NCI-H774 (cell line): Measurements from ENCODE around the gene CAVIN3.
"Not testable (repeated sequence)": the region's sequence is repeated elsewhere in the genome, so short reads cannot be mapped to it uniquely, and the experiment has no call there.

Experiments used
- DNase-seq: peaks from one replicate; lab custom pipeline; 2025; lab: John Stamatoyannopoulos, UW

Gene CAVIN3

DNA sequence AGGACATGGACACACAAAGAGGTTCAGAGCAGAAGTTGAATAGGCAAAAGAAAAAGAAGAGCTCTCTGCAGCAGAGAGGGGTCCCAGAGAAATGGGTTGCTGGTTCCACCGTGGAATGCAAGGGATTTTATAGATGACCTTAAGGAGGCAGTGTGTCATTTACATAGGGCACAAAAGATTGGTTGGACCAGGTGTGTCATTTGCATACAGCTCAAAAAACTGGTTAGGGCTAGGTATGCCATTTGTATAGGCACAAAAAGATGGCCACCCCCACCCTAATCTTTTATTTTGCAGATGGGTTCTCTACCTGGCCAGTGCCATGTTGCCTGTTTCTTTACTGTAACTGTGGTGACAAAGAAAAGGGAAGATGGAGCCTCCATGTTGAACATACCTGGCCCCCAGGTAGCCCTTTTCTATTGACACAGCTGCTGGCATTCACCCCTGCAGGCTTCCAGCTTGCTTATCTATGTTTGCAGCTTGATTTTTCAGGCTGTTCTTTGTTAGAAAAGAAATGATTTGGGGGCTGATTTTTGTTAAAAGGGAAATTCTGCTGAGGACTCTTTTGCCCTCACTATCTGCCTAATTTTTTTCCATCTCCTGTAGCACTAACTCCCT, 3.1 kb upstream of the CAVIN3 start:
- DNase-seq = peak; percentile 26

DNA sequence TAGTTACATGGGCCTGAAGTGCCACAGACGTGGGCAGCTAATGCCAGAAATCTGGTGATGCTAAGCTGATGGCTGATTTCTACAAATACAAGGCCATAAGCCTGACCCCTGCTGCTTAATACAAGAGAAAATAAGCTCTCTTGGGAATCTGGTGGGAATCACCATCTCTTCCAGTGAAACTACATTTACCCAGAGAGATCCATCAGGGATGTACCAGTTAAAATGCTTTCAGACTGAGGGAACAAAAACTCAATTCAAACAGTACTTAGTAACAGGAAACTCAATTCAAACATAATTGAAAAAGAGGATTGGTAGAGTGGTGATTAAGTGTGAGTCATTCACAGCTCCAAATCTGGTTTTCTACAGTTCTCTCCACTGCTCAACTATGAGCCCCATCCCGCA, 1.7 kb upstream of the CAVIN3 start:
- DNase-seq = peak; percentile 32

DNA sequence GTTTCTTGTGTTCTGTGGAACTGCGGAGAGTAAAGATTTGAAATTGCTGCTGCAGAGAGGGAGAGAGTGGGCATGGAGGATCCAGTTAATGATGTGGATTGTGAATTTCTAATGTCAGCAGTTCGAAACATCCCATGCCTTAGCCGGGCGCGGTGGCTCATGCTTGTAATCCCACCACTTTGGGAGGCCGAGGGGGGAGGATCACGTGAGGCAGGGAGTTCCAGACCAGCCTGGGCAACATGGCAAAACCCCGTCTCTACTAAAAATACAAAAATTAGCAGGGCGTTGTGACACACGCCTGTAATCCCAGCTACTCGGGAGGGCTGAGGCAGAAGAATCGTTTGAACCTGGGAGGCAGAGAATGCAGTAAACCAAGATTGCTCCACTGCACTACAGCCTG, 1.1 kb upstream of the CAVIN3 start:
- DNase-seq = no peak

DNA sequence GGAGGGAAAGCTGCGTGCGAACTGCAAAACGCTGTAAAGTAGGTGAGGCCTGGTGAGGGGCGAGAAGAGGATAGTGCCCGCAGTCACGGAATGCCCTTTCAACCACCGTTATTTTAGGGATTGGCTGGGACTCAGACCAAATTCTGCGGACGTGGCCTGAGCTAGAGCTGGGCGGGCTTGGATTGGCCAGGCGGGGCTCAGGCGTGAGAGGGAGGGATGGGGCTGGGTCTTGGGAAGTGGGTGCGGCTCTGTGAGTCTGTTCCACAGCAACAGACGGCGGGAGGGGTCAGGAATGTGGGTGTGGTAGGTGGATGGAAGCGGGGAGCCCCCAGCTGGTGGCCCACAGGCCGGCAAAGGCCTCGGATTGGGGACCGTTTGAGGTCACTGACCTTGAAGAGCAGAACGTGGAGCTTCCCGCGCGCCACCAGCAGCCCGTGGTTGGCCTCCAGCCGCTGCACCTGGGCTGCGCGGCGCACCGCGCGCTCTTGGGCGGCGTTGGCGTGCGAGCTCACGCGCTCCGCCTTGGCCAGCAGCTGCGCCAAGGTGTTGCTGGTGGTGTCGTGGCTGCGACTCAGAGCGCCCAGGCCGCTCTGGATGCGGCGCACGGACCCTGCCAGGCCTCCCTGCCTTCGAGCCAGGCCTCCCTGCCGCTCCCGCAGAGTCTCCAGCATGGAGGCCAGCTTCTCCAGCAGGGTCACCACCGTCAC, 444 bp downstream of the CAVIN3 start:
- DNase-seq = peak; percentile 32

DNA sequence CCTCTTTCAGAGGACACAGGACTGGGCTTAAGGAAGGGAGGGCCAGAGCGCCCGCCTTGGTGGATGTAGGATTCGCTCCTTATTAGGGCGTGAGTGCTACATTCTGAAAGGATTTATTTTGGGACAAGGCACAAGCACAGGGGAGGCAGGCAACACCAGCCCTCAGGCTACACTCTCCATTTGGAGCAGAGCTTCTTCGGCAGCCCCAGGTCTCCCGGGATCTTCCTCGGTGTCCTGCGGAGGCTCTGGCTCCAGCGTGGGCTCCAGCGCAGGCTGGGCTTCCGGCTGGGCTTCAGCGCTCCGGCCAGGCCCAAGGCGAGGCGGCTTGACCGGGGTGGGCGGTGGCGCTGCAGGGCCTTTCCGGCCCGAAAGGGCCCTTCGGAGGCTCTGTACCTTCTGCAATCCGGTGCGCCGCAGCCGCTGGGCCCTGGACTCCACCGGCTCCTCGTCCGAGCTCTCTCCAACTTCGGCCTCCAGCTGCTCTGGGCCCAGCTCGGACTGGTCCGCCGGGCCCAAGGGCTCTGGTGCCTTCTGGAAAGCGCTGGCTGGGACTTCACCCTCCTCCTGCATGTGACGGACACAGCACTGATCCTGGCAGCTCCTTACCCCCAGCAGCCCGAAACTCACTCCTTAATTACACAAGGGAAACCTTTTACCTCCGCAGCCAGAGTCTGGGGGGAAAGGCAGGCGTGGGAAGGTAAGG, 1.1 kb downstream of the CAVIN3 start:
- DNase-seq = no peak

DNA sequence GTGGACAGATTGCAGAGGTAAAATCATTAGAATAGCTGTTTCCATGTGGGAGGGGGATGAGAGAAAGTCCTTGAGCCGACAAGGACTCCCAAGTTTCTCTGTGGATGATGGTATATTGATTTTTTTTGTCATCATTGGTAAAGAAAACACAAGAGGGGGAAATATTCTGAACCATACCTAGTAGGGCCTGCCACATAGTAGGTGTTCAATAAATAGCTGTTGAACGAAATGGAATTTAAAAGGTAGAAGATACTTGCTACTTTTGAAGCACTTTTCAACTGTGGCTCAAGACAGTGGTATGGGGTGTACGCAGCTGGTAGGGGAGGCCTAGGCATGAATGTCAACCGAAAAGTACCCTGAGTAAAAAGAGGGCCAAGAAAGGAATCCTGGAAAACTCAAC, 2.1 kb downstream of the CAVIN3 start:
- no peak for DNase-seq

DNA sequence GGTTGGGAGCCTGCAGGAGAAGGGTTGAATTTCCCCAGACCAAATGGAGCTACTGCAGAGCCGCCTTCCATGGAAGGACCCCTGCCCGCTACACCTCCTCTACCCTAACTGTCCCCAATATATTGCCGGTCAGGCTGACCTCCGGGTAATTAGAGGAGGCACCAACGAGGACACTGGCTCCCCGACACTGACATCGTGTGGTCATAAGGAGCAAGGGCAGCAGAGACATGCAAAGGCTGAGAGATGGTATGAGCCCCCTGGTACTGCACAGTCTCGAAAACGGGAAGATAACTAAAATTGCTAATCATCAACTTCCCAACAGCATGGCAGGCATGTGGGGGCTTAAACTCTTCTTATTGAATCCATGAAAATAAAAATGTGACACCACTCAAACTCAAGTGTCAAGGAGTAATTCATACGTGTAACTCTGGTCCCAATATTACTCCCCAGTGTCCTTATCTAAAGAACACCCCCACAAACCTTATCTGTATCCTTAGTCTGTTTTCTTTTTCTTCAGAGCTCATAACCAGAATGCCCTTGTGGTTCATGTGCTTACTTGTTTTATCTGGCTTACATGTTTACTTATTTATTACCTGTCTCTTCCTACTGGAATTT, 4.4 kb downstream of the CAVIN3 start:
- peak; percentile 30 for DNase-seq

DNA sequence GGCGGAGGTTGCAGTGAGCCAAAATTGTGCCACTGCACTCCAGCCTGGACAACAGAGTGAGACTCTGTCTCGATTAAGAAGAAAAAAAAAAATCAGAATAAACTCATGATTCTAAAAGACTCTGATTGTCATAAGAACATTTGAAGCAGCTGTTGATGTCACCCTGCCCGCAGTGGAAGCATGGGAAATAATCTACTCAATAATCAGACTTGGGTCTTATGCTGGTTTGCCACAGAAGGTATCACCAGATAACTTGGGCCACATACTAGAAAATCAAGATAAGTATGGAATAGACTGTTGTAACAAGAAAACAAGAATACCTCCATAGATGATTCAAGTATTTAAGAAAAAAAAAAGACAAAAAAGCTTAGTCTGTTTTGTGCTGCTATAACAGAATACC, 8.2 kb downstream of the CAVIN3 start:
- DNase-seq = no peak

DNA sequence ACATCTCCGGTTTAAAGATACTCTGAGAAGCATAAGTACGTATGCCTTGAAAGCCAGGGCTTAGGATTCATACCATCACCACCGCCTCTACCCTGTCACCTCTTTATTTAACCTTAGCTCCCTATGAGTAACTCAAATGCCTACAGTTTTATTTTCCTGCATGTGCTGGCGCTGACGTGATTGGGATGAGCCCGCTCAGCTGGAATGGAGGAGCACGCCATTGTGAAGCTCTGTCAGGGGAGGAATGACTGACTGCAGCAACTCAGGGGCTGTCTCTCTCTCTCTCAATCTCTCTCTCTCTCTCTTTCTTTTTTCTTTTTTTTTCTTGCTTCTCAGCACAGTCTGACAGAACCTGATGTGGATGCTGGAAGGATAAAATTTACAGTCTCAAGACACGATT, 12.4 kb downstream of the CAVIN3 start:
- no peak for DNase-seq

DNA sequence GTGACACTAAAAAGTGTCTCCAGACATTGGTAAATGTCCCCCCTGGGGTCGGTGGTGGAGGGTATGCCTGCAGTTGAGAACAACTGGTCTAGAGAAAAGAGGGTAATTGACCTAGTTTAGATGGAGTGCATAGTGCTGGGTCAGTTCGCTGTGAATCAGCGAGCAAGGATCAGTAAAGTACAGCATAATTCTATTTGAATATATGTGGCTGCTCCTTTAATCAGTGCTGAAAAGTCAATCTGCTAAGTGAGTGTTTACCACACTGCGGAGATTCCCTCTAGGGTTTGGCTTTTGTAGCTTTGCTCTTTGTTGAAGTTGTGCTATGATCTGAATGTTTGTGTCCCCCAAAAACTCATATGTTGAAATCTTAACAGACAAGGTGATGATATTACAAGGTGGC, 15.0 kb downstream of the CAVIN3 start:
- no peak for DNase-seq

DNA sequence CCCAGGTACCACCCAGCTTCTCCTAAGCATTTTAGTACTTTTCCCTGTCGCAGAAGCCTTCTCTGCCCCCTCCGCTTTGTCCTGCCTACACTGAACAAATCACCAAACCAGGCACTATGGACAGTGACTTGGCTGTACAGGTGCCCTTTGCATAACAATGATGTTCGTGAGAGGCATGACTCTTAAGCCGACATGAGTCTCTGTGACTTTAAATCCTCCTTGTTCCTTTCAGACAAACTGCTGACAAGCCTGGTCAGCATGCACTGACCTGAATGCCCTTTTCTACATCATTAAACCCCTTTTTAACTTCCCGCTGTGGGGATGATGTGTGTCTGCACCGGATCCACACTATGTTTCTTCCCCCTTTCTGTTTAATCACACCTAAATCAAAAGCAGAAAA, 16.6 kb downstream of the CAVIN3 start:
- DNase-seq = no peak

DNA sequence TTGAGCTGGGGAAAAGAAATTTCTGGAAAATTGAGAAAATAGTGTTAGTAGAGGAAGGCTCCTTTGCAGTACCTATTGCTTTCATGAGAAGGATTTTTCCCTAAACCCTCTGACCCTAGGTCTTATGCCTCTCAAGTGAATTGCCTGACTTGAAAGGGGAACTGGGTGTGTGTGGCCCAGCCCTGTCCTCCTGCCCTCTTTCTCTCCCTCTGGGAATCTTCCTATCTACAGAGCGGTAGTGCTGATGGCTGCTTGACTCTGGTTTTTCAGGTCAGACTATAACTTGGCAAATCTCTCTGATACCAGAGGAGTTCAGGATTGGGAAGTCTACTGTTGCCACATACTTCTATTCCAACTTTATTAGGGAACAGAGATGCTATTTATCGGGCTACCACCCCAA, 19.2 kb downstream of the CAVIN3 start:
- DNase-seq = no peak

DNA sequence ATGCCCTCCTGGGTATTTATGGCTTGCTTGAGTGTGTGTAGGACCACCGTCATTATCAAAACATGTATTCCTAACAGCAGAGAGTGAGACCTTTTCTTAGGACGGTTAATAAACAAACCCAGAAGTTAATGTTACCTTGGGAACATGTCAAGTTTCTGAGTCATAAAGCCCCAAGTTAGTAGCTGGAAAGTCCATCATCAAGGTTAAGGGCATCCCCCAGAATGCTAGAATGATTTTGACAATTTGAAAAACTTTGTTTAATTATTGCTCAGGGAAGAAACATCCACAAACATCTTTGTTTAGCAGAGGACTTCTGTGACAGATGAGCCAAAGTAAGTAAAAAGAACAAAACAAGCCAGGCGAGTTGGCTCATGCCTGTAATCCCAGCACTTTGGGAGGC, 20.0 kb downstream of the CAVIN3 start:
- no peak for DNase-seq

DNA sequence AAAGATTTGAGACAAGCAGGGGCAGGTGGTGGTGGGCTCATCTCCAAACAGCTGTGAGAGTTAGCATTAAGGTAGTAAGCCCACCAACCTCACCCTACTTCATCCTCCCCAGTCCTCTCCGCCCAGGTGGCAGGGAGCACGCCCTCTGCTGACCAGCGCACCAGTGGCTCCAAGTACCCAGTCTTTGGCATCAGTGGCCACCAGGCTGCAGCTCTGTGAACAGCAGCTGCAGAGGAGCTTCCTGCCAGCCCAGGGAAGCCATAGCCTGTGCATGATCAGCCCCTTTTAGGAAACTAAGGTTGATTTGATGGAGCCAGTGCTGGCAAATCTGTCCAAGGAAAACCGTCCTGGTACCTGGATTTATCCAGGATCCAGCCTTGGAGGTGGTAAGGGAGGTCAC, 21.7 kb downstream of the CAVIN3 start:
- DNase-seq = peak; percentile 22

DNA sequence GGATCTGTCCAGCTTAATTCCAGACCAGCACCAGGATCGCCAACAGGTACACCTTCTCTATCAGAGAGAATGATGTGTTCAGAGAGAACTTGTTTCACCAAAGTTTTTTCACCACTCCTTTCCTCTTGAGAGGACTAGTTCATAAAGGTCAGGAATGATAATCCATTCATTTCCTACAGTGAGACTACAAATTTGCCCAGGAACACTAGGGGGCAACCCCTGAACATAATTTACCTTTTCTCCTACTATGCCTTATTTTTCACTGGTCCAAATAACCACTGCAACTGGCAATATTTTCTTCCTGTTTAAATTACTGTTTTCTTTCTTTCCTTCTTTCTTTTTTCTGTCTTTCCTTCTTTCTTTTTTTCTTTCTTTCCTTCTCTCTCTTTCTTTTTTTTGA, 22.5 kb downstream of the CAVIN3 start:
- no peak for DNase-seq

DNA sequence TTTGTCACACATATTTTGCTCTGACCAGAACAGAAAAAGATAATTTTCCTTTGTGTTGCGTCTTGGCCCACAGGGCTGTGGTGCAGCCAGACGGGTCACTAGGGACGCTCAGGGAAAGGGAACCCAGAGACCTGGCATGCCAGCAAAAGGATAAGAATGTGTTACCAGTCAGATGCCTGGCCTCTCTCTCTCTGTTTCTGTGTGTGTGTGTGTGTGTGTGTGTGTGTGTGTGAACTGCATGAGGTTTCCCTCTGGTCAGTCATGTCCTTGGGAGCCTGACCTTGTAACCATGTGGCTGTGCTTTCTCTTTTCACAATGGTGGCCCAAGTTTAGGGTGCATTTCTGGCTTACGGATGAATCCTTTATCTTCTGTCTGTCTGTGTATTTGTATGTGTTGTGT, 35.3 kb downstream of the CAVIN3 start:
- DNase-seq = no peak

DNA sequence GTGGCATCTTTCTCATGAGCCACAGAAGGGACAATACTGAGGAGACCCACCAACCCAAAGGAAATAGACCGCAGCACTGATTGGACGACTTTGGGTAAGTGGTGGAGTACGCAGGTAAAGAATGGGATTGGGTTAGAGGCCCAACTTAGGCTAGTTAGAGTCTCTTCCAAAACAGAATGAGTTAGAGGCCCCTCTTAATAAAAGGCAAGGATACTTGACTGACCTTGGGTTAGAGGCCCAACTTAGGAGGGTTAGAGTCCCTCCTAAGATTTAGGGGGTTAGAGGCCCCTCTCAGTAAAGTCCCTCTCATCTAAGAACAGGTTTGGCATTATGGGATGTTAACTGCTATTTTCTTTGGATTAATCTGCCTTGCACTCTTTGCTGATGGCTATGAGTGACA, 36.1 kb downstream of the CAVIN3 start:
- DNase-seq = no peak

DNA sequence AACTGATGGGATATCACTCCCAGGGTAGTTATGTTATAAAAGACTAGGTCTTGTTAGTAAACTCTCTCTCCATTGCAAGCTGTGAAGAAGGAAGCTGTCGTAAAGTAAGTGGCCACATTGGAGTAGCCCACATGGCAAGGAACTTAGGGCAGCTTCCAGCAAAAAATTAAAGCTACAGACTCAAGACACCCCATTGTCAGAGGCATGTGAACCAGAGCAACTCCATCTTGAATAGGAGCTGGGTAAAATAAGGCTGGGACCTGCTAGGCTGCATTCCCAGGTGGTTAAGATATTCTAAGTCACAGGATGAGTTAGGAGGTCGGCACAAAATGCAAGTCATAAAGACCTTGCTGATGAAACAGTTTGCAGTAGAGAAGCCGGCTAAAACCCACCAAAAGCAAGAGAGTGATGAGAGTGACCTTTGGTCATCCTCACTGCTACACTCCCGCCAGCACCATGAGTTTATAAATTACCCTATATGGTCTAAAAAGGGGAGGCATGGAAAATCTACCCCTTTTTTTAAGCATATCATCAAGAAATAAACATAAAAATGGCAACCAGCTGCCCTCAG, 36.8 kb downstream of the CAVIN3 start:
- DNase-seq = no peak

DNA sequence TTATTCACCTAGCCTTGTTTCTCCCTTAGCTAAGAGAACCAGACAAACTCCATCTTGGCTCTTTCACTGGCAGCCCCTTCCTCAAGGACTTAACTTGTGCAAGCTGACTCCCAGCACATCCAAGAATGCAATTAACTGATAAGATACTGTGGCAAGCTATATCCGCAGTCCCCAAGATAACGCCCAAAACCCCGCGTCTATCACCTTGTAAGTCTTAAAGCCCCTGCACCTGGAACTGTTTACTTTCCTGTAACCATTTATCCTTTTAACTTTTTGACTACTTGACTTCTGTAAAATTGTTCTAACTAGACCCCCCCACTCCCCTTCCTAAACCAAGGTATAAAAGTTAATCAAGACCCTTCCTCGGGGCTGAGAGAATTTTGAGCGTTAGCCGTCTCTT, 39.5 kb downstream of the CAVIN3 start:
- not testable (repeated sequence) for DNase-seq

DNA sequence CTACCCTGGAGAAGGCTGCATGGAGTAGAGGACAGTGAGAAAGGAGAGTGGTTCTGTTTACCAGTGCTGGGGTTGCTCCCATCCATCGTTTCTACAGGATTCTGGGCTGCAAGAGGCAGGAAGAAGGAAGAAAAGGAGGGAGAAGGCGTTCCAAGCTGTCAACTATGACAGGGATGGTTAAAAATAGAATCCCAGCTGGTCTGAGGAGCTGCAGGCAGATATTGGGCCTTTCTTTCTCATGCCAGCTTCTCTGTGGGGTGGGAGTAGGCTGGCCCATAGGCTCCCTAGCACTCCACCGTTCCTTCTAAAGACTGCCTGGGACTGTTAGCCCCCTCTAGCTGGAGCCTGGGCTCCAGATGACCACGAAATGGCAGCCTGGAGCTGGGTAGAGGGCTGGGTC, 47.1 kb downstream of the CAVIN3 start:
- no peak for DNase-seq

DNA sequence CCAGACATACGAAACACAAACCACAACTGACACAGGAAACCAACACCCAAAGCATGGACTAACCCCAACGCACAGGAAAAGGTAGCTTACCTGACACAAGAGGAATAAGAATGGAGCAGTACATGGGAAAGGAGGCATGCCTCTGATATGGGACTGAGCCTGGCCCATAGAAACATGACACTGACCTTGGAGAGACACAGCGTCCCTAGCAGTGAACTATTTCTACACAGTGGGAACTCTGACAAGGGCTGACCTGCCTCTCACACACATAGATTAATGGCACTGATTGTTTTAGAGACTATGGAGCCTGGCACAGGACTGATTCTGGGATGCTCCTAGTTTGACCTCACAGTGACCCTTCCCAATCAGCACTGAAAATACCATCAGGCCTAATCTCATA, 48.7 kb downstream of the CAVIN3 start:
- no peak for DNase-seq

DNA sequence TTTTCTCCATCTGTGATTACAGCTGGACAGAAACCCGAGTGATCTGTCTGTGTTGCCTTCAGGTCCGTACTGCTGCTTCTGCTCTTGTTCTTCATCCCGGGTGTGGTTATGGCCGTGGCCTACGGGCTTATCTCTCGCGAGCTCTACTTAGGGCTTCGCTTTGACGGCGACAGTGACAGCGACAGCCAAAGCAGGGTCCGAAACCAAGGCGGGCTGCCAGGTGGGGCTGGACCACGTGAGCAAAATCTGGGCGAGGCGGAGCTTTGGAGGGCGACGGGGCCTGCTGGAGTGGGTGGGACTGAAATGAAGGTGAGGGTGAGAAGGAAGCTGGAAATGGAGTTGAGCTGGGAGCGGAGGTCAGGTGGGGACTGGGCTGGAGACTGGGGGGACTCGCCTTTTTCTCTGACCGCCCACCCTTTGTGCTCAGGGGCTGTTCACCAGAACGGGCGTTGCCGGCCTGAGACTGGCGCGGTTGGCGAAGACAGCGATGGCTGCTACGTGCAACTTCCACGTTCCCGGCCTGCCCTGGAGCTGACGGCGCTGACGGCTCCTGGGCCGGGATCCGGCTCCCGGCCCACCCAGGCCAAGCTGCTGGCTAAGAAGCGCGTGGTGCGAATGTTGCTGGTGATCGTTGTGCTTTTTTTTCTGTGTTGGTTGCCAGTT, 49.6 kb downstream of the CAVIN3 start:
- DNase-seq = no peak
